ENCODE measurements around the gene TNFRSF21.

The TNFRSF21 gene

GRCh38 chr6:47203266-47203937 lies 106.3 kb downstream of the TNFRSF21 start:
- Histone ChIP-seq H3K23ac (ENCODE audit: low read length in 2 of 2) (peak overlapping the region in 1 of 2 experiments; percentile 41), H2BK15ac (ENCODE audit: low read depth, poor library complexity, severe bottlenecking) (no peak overlapping the region), H3K9me3 (ENCODE audit: control insufficient read depth, low read length) (no peaks in the 10 kb centered on the region), H2BK5ac (ENCODE audit: low read depth, low read length, poor library complexity, severe bottlenecking) (no peak overlapping the region), H2BK120ac (ENCODE audit: low read depth, low read length) (peak overlapping the region; percentile 19), H2BK12ac (ENCODE audit: low read length in 2 of 2) (peak overlapping the region; percentile 59 to 84), H2AFZ (ENCODE audit: low read depth, low read length) (no peak overlapping the region), H3K4me2 (ENCODE audit: low read length, poor library complexity, severe bottlenecking) (no peak overlapping the region), H3K18ac (ENCODE audit: low read depth in 1 of 2, low read length in 2 of 2) (peak overlapping the region; percentile 78 to 83), H3K27ac (ENCODE audit: low read length, poor library complexity, severe bottlenecking) (no peak overlapping the region), H3K4ac (ENCODE audit: low read depth in 1 of 2, low read length in 2 of 2) (peak overlapping the region; percentile 32 to 35), H3K14ac (ENCODE audit: low read length in 2 of 2) (no peak overlapping the region), H3K79me1 (replicated peaks; ENCODE audit: low read length, poor library complexity, severe bottlenecking) (no peaks in the 10 kb centered on the region), H4K91ac (ENCODE audit: low read length) (peak overlapping the region; percentile 87), H4K8ac (ENCODE audit: low read length) (no peak overlapping the region), H2AK5ac (ENCODE audit: low read length, severe bottlenecking) (no peak overlapping the region), H3K4me1 (ENCODE audit: control insufficient read depth, insufficient read depth, low read depth, low read length) (no peaks in the 10 kb centered on the region), H3K9ac (ENCODE audit: low read length) (no peak overlapping the region), H3K27me3 (ENCODE audit: control insufficient read depth in 1 of 2, insufficient read depth in 1 of 2, low read length in 2 of 2) (no peaks in the 10 kb centered on the region), H3K4me3 (ENCODE audit: insufficient read depth in 1 of 2, low read depth in 1 of 2, low read length in 2 of 2) (no peak overlapping the region), H3K36me3 (ENCODE audit: control insufficient read depth in 1 of 2, insufficient read depth in 2 of 2, low read depth in 1 of 2, low read length in 2 of 2) (no peaks in the 10 kb centered on the region)
- 74% methylated on average over 4 of the region's 4 CpGs for WGBS
- DNase-seq, result peak; percentile 26

- no peaks in the 10 kb centered on the region for H3K27me3 ChIP-seq (ENCODE audit: control insufficient read depth in 1 of 2, insufficient read depth in 1 of 2, low read length in 2 of 2)
- H3K9ac ChIP-seq (ENCODE audit: low read length), result no peak overlapping the region
- H2BK120ac ChIP-seq (ENCODE audit: low read depth, low read length), result peak overlapping the region; percentile 52
- H3K18ac ChIP-seq (ENCODE audit: low read depth in 1 of 2, low read length in 2 of 2), result peak overlapping the region in 1 of 2 experiments; percentile 6
- no peak overlapping the region for H2BK15ac ChIP-seq (ENCODE audit: low read depth, poor library complexity, severe bottlenecking)
- H3K36me3 ChIP-seq (ENCODE audit: control insufficient read depth in 1 of 2, insufficient read depth in 2 of 2, low read depth in 1 of 2, low read length in 2 of 2), result no peaks in the 10 kb centered on the region
- H4K91ac ChIP-seq (ENCODE audit: low read length), result peak overlapping the region; percentile 22
- no peak overlapping the region for H3K4ac ChIP-seq (ENCODE audit: low read depth in 1 of 2, low read length in 2 of 2)
- H3K23ac ChIP-seq (ENCODE audit: low read length in 2 of 2), result no peak overlapping the region
- H2AK5ac ChIP-seq (ENCODE audit: low read length, severe bottlenecking), result no peak overlapping the region
- no peaks in the 10 kb centered on the region for H3K79me1 ChIP-seq (replicated peaks; ENCODE audit: low read length, poor library complexity, severe bottlenecking)
- 97% methylated on average over 2 of the region's 2 CpGs for WGBS
- H2BK12ac ChIP-seq (ENCODE audit: low read length in 2 of 2), result peak overlapping the region; percentile 25 to 59
- H3K4me2 ChIP-seq (ENCODE audit: low read length, poor library complexity, severe bottlenecking), result no peak overlapping the region
- no peak overlapping the region for H3K4me3 ChIP-seq (ENCODE audit: insufficient read depth in 1 of 2, low read depth in 1 of 2, low read length in 2 of 2)
- H3K4me1 ChIP-seq (ENCODE audit: control insufficient read depth, insufficient read depth, low read depth, low read length), result no peaks in the 10 kb centered on the region
- no peak overlapping the region for H3K27ac ChIP-seq (ENCODE audit: low read length, poor library complexity, severe bottlenecking)
- no peak for DNase-seq
- no peak overlapping the region for H4K8ac ChIP-seq (ENCODE audit: low read length)
- no peak overlapping the region for H2BK5ac ChIP-seq (ENCODE audit: low read depth, low read length, poor library complexity, severe bottlenecking)
- H3K9me3 ChIP-seq (ENCODE audit: control insufficient read depth, low read length), result no peaks in the 10 kb centered on the region
- H2AFZ ChIP-seq (ENCODE audit: low read depth, low read length), result no peak overlapping the region
- H3K14ac ChIP-seq (ENCODE audit: low read length in 2 of 2), result no peak overlapping the region
Measured at GRCh38 chr6:47202644-47203205, 107.0 kb downstream of the TNFRSF21 start.

- H2BK12ac ChIP-seq (ENCODE audit: low read length in 2 of 2), result no peak overlapping the region
- H2AFZ ChIP-seq (ENCODE audit: low read depth, low read length), result no peak overlapping the region
- peak overlapping the region in 1 of 2 experiments; percentile 43 for H3K14ac ChIP-seq (ENCODE audit: low read length in 2 of 2)
- no peak overlapping the region for H3K18ac ChIP-seq (ENCODE audit: low read depth in 1 of 2, low read length in 2 of 2)
- no peak overlapping the region for H2BK120ac ChIP-seq (ENCODE audit: low read depth, low read length)
- H3K36me3 ChIP-seq (ENCODE audit: control insufficient read depth in 1 of 2, insufficient read depth in 2 of 2, low read depth in 1 of 2, low read length in 2 of 2), result no peaks in the 10 kb centered on the region
- no peak overlapping the region for H3K23ac ChIP-seq (ENCODE audit: low read length in 2 of 2)
- no peaks in the 10 kb centered on the region for H3K4me1 ChIP-seq (ENCODE audit: control insufficient read depth, insufficient read depth, low read depth, low read length)
- peak overlapping the region; percentile 65 for H3K27ac ChIP-seq (ENCODE audit: low read length, poor library complexity, severe bottlenecking)
- H3K79me1 ChIP-seq (replicated peaks; ENCODE audit: low read length, poor library complexity, severe bottlenecking), result no peaks in the 10 kb centered on the region
- no peak overlapping the region for H2BK5ac ChIP-seq (ENCODE audit: low read depth, low read length, poor library complexity, severe bottlenecking)
- no peak overlapping the region for H3K4ac ChIP-seq (ENCODE audit: low read depth in 1 of 2, low read length in 2 of 2)
- no peak overlapping the region for H3K9ac ChIP-seq (ENCODE audit: low read length)
- H3K4me3 ChIP-seq (ENCODE audit: insufficient read depth in 1 of 2, low read depth in 1 of 2, low read length in 2 of 2), result no peak overlapping the region
- no peak overlapping the region for H4K8ac ChIP-seq (ENCODE audit: low read length)
- peak; percentile 24 for DNase-seq
- H3K27me3 ChIP-seq (ENCODE audit: control insufficient read depth in 1 of 2, insufficient read depth in 1 of 2, low read length in 2 of 2), result no peaks in the 10 kb centered on the region
- no peak overlapping the region for H2BK15ac ChIP-seq (ENCODE audit: low read depth, poor library complexity, severe bottlenecking)
- WGBS, result 60% methylated on average over 2 of the region's 3 CpGs
- H2AK5ac ChIP-seq (ENCODE audit: low read length, severe bottlenecking), result no peak overlapping the region
- no peaks in the 10 kb centered on the region for H3K9me3 ChIP-seq (ENCODE audit: control insufficient read depth, low read length)
- no peak overlapping the region for H4K91ac ChIP-seq (ENCODE audit: low read length)
- H3K4me2 ChIP-seq (ENCODE audit: low read length, poor library complexity, severe bottlenecking), result no peak overlapping the region
Measured at GRCh38 chr6:47200536-47201334, 109.0 kb downstream of the TNFRSF21 start.

All from mesenchymal stem cell (in vitro differentiated cells and primary cell).